ENCODE data around the gene NRXN2.
"Not testable (repeated sequence)": the region's sequence is repeated elsewhere in the genome, so short reads cannot be mapped to it uniquely, and the experiment has no call there.

Gene NRXN2

GRCh38 chr11:64667154-64667745 lies 55.7 kb downstream of the NRXN2 start:
- DNase-seq, result no peak

DNA sequence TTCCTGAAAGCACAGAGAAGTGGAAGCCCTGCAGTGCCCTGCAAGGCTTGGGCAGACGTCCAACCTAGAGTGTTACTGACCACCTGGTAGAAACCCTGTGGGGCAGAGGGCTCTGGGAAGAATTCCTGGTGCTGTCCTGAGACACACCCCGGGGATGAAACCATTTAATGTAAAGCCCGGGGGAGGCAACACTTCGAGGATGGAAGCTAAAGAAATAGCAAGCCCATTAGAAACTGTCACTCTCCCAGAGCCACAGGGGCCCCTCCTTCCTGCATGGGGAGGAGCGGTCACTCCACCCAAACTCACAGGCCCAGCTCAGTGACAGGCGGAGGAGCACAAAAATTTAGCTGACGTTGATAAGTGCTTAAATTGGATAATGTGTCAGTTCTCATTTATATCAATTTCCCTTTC lies 57.6 kb downstream of the NRXN2 start:
- DNase-seq, result no peak

- not testable (repeated sequence) for DNase-seq
Measured at GRCh38 chr11:64664236-64664870, 58.6 kb downstream of the NRXN2 start.

GRCh38 chr11:64663656-64664055 lies 59.3 kb downstream of the NRXN2 start:
- DNase-seq, result no peak

DNA sequence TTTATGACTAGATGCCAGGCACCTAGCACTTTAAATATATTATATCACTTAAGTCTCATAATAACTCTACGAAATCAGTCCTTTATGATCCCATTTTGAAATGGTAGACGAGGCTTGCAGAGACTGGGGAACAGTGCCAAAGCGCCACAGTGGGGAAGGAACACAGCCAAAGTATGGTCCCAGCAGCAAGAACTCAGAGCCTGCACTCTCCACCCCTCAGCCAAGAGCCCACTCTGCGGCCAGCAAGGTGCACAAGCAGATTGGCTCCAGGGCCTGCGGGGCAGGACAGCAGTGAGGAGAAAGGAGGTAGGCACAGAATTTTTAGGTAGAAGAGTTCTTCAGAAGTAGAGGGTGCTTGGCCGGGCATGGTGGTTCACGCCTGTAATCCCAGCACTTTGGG lies 61.4 kb downstream of the NRXN2 start:
- DNase-seq, result no peak

GRCh38 chr11:64661146-64661545 lies 61.9 kb downstream of the NRXN2 start:
- no peak for DNase-seq

GRCh38 chr11:64660706-64661105 lies 62.3 kb downstream of the NRXN2 start:
- DNase-seq, result no peak

DNA sequence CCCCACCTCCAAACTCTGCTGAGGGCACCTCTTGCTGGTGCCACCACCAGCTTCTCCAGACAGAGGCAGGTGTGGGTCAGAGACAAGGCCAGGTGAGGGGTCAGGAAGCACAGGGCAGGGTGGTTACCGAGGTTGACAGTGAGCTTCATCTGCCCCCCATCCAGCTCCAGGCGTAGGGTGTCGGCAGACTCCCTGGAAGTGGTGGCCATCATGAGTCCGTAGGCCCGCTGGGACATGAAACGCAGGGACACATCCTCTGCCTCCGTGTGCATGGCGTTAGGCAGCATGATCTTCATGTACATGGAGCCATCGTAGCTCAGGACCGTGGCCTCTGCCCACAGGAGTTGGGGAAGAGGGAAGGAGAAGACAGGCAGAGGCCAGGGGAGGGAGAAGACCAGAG lies 62.8 kb downstream of the NRXN2 start:
- DNase-seq, result no peak

DNA sequence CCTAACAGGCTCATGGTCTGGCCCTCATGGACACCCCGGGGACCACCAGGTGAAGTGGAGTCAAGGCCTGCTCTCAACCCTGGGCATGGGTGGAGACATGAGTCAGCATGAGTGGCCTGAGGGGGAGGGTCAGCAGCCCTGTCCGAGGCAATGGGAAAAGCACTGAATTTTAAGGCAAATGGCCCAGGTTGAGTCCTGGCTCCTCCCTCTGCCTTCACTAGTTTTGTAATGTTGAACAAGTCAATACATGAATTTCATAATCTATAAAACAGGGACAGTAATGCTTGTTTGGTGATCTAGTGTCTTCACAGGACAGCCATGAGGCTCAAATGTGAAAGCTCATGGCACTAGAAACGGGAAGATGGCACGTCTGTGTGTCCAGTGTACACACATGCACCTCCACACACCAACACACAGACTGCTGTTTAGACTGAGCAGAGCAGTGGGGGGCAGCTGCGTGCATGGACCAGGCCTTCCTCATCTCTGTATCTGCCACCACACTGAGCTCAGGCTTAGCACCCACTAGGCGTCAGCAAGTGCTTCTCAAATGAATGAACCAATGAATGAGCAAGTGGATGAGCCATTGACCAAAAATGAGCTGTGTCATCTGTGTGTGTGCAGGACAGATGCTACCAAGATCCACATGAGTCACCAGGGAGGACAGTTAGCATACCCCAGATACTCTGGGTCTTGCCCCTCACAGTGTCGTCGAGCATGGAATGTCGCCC lies 63.4 kb downstream of the NRXN2 start:
- no peak for DNase-seq

DNA sequence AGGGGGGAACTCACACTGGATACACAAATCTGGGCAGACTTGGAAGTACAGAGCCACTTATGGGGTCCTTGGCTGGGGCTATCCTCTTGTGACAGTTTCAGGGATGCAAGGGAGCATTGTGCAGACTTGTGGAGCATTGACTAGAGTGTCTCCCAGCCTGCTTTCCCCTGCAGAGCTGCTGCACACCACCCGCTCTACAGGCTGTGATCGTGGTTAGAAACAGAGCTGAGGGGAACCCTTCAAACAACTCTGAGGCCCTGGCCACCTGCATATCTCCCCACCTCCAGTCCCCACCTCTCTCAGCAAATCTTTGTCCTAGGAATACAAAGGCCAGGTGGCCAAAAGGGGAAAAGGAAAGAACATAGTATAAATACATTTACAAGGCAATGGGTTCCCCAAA lies 64.7 kb downstream of the NRXN2 start:
- DNase-seq, result no peak

- no peak for DNase-seq
Measured at GRCh38 chr11:64656862-64657261, 66.1 kb downstream of the NRXN2 start.

DNA sequence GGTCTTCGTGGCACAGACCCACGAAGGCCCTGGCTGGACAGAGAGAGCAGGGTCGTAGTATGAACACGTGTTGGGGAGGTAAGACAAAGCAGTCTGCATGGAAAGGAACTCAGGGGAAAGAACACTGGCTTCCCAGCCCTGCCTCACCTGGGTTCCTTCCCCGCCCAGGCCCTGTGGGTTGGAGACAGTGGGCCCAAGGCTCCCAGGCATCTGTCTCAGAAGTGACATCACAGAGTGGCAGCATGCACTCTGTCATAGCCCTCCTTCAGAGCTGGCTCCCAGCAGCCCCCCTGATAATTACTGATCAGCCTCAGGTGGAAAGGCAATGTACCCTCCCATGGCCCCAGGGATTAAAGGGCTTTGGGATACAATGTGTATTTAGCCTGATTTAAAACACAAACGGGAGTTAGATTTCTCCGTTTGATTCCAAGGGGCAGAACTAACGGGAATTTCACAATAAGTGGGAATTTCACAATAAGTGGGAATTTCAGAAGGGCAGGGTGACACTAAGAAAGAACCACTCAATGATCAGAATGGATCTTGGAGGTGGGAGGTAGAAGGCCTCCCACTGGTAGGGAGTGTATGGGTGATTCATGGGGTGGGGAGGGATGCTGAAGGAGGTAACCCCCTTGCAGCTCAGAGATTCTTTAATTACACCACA lies 66.9 kb downstream of the NRXN2 start:
- no peak for DNase-seq

DNA sequence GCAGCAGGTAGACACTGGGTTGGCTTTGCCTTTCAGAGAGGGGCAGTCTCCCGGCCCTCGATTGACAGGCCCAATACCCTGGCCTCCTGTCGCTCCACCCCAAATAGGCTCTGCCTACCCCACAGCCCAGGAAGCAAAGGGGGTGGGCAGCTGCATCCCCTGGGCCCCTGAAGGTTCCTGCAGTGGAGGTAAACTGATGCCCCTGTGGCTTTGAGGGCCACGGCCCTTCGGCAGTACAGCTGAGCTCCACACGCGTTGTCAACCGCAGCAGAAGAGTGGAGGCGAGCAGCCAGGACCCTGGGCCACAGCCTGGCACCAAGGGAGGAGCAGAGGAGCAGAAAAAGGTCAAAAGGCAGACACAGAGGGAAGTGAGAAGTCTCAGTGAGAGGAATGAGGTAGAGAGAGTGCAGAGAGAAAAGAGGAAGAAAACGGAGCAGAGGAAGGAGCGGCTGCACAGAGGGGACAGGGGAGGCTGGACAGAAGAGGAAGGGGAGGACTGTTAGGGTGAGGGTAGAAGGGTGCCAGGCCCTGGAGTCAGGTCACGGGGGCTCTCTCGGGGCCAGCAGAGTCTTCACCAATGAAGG lies 67.9 kb downstream of the NRXN2 start:
- no peak for DNase-seq

- DNase-seq, result no peak
Measured at GRCh38 chr11:64654439-64654838, 68.6 kb downstream of the NRXN2 start.

DNA sequence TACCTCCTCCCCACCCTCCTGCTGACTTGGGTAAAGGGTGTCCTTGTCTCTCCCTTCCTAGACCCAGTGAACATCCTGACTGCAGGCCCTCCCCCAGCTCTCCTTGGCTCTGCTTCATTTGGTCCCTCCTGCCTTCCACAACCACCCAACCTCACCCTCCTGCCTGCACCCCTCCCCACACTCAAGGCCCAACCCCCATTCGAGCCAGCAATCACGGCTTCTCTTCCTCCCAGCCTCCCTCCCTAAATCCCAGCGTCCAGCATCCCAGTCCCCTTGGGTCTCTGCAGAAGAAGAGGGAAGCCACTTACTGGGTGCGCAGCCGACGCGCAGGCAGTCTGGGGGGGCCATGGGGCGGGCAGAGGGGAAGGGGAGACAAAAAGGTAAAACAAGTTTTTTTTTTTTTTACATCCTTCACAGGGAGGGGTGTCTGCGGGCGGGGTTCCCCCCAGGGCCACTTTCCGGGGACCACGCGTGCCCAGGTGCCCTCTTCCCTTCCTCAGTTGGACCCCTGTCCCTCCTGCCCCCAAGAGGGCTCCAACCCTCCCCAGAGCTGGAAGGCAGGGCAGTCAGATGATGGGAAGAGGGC lies 69.5 kb downstream of the NRXN2 start:
- no peak for DNase-seq

GRCh38 chr11:64652586-64653387 lies 70.2 kb downstream of the NRXN2 start:
- DNase-seq, result peak; percentile 53

- DNase-seq, result no peak
Measured at GRCh38 chr11:64650923-64651523, 72.0 kb downstream of the NRXN2 start.

GRCh38 chr11:64649291-64649697 lies 73.7 kb downstream of the NRXN2 start:
- no peak for DNase-seq

GRCh38 chr11:64648551-64648950 lies 74.4 kb downstream of the NRXN2 start:
- DNase-seq, result no peak

DNA sequence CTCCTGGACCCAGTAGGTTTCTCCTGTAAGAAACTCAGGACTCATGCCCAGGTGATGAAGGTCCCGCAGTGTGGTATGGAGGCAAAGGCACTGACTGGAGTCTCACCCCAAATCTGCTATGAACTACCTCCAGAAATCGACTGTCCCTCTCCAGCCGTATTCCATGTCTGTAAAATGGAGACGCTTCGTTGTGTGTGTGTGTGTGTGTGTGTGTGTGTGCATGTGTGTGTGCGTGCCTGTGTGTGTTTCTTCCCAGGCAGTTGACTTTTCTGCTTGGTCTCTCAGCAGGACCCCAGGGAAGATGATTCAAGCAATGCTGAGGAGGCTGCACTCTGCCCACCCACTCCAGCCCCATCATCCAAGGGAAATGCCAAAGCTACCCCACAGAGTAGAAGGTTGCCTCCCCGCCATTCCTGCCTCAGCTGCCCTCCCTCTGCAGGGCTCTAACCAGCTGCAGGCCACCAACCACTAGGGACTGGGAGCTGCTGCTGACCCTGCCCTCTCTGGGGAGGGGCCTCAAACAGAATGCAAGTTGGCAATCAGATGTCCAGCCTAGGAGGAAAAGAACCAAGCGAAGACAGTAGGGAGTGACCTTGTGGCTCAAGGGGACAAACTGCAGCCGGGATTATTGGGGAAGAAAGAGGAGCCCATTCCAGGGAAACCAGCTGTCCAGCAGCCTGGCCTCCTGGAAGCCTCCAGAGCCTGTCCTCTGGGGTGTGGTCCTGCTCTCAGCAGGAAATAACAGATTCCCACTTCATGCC lies 75.8 kb downstream of the NRXN2 start:
- no peak for DNase-seq

Data from central memory CD4-positive, alpha-beta T cell (primary cell).